A549 (cell line): ENCODE data around the gene SLC35F3. TPM values are rescaled to one million over a fixed set of nuclear protein-coding genes. Genes with fewer than 3 reads are reported as not detected.

Experiments used
- ATAC-seq, 2 experiments: fragments of 200-7000 bp in 1 of 2; fragments of >200 bp in 1 of 2; cut with Nextera tagmentation in 1 of 2; cut with Tn5 transposase in 1 of 2; 3 replicates each; pipeline versions ENCODE4 v1.8.0 to v1.9.1; 2018 to 2020; ENCODE audit warnings: mild to moderate bottlenecking in 1 of 2, moderate library complexity in 1 of 2
- CTCF ChIA-PET: fragments of 300-600 bp; sonication (Branson Sonifier 250); formaldehyde crosslinking; extraction: SDS; loops from one replicate; lab custom pipeline; 2021; ENCODE audit warnings: antibody characterized with exemption, inconsistent platforms; lab: Yijun Ruan, JAX
- POLR2A ChIA-PET: fragments of 350-600 bp; formaldehyde crosslinking; extraction: SDS; loops from one replicate; lab custom pipeline; 2021; ENCODE audit warnings: antibody characterized with exemption, inconsistent platforms; lab: Yijun Ruan, JAX
- DNase-seq, 2 experiments: peaks; one replicate each; pipeline versions ENCODE4 v3.0.0 to v3.0.0-alpha.2; 2011 to 2016; ENCODE audit warnings: low read depth in 1 of 2, low spot score in 1 of 2
- FAIRE-seq: peaks from 2 replicates; lab custom pipeline; 2011; peaks lifted over from hg19 to GRCh38; lab: Jason Lieb, UNC
- H3K27ac ChIP-seq, 2 experiments: fragments of >200 bp; sonication (Bioruptor Twin); formaldehyde crosslinking; 3 replicates each; pipeline ENCODE4 v1.5.1; 2016 to 2017
- H3K4me1 ChIP-seq: fragments of >200 bp; sonication (Bioruptor Twin); formaldehyde crosslinking; 3 replicates; pipeline ENCODE4 v1.6.1; 2016
- H3K4me2 ChIP-seq: fragments of >200 bp; sonication (Bioruptor Twin); formaldehyde crosslinking; 3 replicates; pipeline ENCODE4 v1.6.1; 2016
- H3K4me3 ChIP-seq: fragments of >200 bp; sonication (Bioruptor Twin); formaldehyde crosslinking; 3 replicates; pipeline ENCODE4 v1.5.1; 2016
- H3K9me3 ChIP-seq: fragments of >200 bp; sonication (Bioruptor Twin); formaldehyde crosslinking; 3 replicates; pipeline ENCODE4 v1.6.1; 2016
- ESRRA ChIP-seq: fragments of 150-350 bp; IDR thresholded peaks from 2 replicates; pipeline ENCODE4 v1.6.1; 2014; ENCODE audit warnings: mild to moderate bottlenecking, low read length, borderline replicate concordance
- FOSB ChIP-seq: fragments of 250-450 bp; sonication (Bioruptor Pico); IDR thresholded peaks from 2 replicates; pipeline ENCODE4 v1.5.0; 2020; ENCODE audit warnings: mild to moderate bottlenecking, moderate library complexity
- FOSL2 ChIP-seq, 2 experiments: fragments of 450-650 bp in 1 of 2; fragments of >200 bp in 1 of 2; sonication (Bioruptor Twin) in 1 of 2; formaldehyde crosslinking; IDR thresholded peaks; 2 replicates each; pipeline versions ENCODE4 v1.5.0 to v1.6.1; 2016 to 2020; ENCODE audit warnings: mild to moderate bottlenecking in 1 of 2, moderate library complexity in 1 of 2
- FOXS1 ChIP-seq: fragments of 250-450 bp; sonication (Bioruptor Pico); IDR thresholded peaks from 2 replicates; pipeline ENCODE4 v1.5.0; 2020; ENCODE audit warnings: mild to moderate bottlenecking, moderate library complexity
- GATA3 ChIP-seq: IDR thresholded peaks from 2 replicates; pipeline ENCODE4 v1.6.1; 2012; ENCODE audit warnings: borderline replicate concordance
- HEYL ChIP-seq: fragments of 250-450 bp; sonication (Bioruptor Pico); IDR thresholded peaks from 2 replicates; pipeline ENCODE4 v1.8.0; 2021; ENCODE audit warnings: mild to moderate bottlenecking, moderate library complexity
- HOXA7 ChIP-seq: fragments of 250-450 bp; sonication (Bioruptor Pico); IDR thresholded peaks from 2 replicates; pipeline ENCODE4 v1.5.0; 2020; ENCODE audit warnings: mild to moderate bottlenecking, moderate library complexity
- HOXB13 ChIP-seq: fragments of 250-450 bp; sonication (Bioruptor Pico); IDR thresholded peaks from 2 replicates; pipeline ENCODE4 v1.5.0; 2020; ENCODE audit warnings: low read depth, mild to moderate bottlenecking, moderate library complexity
- JUN ChIP-seq, 2 experiments: fragments of >200 bp; sonication (Bioruptor Twin); formaldehyde crosslinking; IDR thresholded peaks; 2 replicates in 1 of 2; 3 replicates in 1 of 2; pipeline ENCODE4 v1.6.1; 2016 to 2017
- KDM1A ChIP-seq: fragments of 200-600 bp; sonication (generic); IDR thresholded peaks from 2 replicates; pipeline ENCODE4 v1.6.1; 2016; ENCODE audit warnings: low read depth, mild to moderate bottlenecking
- MAFK ChIP-seq: fragments of 450-650 bp; IDR thresholded peaks from 2 replicates; pipeline ENCODE4 v1.6.1; 2014; ENCODE audit not compliant: partially characterized antibody
- NPAS2 ChIP-seq: fragments of 250-450 bp; sonication (Bioruptor Pico); IDR thresholded peaks from 2 replicates; pipeline ENCODE4 v1.8.0; 2022; ENCODE audit warnings: mild to moderate bottlenecking, moderate library complexity, borderline replicate concordance
- NR3C1 ChIP-seq: fragments of >200 bp; sonication (Bioruptor Twin); formaldehyde crosslinking; IDR thresholded peaks from 3 replicates; pipeline ENCODE4 v1.6.1; 2017
- POLR2A ChIP-seq: IDR thresholded peaks from 2 replicates; pipeline ENCODE4 v1.6.1; 2012; ENCODE audit warnings: mild to moderate bottlenecking, low read length
- POLR2AphosphoS2 ChIP-seq: conservative IDR thresholded peaks from 2 replicates; pipeline ENCODE4 v1.6.1; 2012; ENCODE audit warnings: low read length, improper control_type of control experiment, inconsistent platforms
- RFX5 ChIP-seq: fragments of 450-650 bp; IDR thresholded peaks from 2 replicates; pipeline ENCODE4 v1.7.1; 2014; ENCODE audit warnings: antibody characterized with exemption, mild to moderate bottlenecking, moderate library complexity
- TP53 ChIP-seq: fragments of 250-450 bp; sonication (Bioruptor Pico); IDR thresholded peaks from 2 replicates; pipeline ENCODE4 v1.5.0; 2021; ENCODE audit warnings: mild to moderate bottlenecking, moderate library complexity
- ZC3H11A ChIP-seq: fragments of 450-650 bp; IDR thresholded peaks from 2 replicates; pipeline ENCODE4 v1.6.1; 2014; ENCODE audit warnings: antibody characterized with exemption, mild to moderate bottlenecking
- ZFP36 ChIP-seq: fragments of 450-650 bp; IDR thresholded peaks from 2 replicates; pipeline ENCODE4 v1.6.1; 2014; ENCODE audit warnings: borderline replicate concordance; ENCODE audit not compliant: partially characterized antibody
- ZNF302 ChIP-seq: fragments of 250-450 bp; sonication (Bioruptor Pico); IDR thresholded peaks from 2 replicates; pipeline ENCODE4 v1.9.0; 2021; ENCODE audit warnings: inconsistent platforms, mild to moderate bottlenecking, moderate library complexity
- WGBS: methylation state at CpG from one replicate; pipeline ENCODE4 v1.1.6; 2017; ENCODE audit errors: missing lambda C conversion rate; 5-methylcytosine and 5-hydroxymethylcytosine counted together
- polyA plus RNA-seq, 4 experiments: library from polyadenylated mRNA; depleted of rRNA in 3 of 4; stranded (reverse); fragments of >200 nt; fragmentation: RNase III in 1 of 4; extraction: RNeasy Plus Mini Kit Qiagen cat#74134 plus additional on column Dnase treatment in 1 of 4; gene quantifications; 2 replicates in 3 of 4; 3 replicates in 1 of 4; pipeline ENCODE4 v1.2.3, GENCODE V29; 2011 to 2017
- TF ChIP-seq, protein P1 (sequence below): fragments of >200 bp; sonication (Bioruptor Twin); formaldehyde crosslinking; IDR thresholded peaks from 2 replicates; pipeline ENCODE4 v1.6.1; 2016
- TF ChIP-seq, protein P2 (sequence below): fragments of >200 bp; sonication (Bioruptor Twin); formaldehyde crosslinking; IDR thresholded peaks from 3 replicates; pipeline ENCODE4 v1.6.1; 2016
- TF ChIP-seq, protein P3 (sequence below): fragments of 450-650 bp; IDR thresholded peaks from 2 replicates; pipeline ENCODE4 v1.6.1; 2014; ENCODE audit warnings: antibody characterized with exemption

SLC35F3 gene
- polyA plus RNA-seq, 2 of the 4 experiments (the other 2 are of a cell fraction), result 5.5 to 7.8 TPM

DNA sequence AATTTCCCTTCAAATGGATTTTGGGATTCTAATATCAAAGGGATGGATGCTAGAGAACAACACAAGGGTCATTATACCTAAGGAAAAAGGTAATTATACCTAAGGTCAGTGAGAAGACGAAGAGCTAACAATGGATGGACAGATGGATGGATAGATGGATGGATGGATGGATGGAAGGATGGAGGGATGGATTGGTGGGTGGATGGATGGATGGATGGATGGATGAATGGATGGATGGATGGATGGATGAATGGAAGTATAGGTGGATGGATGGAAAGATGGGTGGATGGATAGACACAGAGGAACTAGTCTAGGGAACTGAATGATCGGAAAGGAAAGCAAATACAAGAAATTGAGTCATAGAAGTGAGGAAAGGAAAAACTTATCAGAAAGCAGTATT lies 34.0 kb downstream of the SLC35F3 start:
- Histone ChIP-seq H3K4me3 (no peak overlapping the region), H3K27ac (no peak overlapping the region), H3K4me2 (no peak overlapping the region), H3K9me3 (no peaks in the 10 kb centered on the region), H3K4me1 (0 out of 3 replicates have a peak, but pooled peaks cover 4% of the 10 kb centered on the region)
- DNase-seq (no peak), FAIRE-seq (no peak), ATAC-seq (no peak)
- ChIA-PET CTCF (interaction anchor here (0.8 to 1.2 kb wide), 2 partner anchors 175 to 634 kb away, joined by 3 read pairs; no protein-coding TSS in a partner anchor), POLR2A (no interaction called here)
- TF ChIP-seq HOXB13 (CRISPR knock-in tag) (no peak), FOSL2 (IDR thresholded peaks at IDR 0.05) (no peak), FOSL2 (CRISPR knock-in tag; IDR thresholded peaks at IDR 0.05) (no peak), JUN (IDR thresholded peaks at IDR 0.05) (no peak), POLR2A (no peak)
- WGBS, result 93% methylated on average over 2 of the region's 2 CpGs

DNA sequence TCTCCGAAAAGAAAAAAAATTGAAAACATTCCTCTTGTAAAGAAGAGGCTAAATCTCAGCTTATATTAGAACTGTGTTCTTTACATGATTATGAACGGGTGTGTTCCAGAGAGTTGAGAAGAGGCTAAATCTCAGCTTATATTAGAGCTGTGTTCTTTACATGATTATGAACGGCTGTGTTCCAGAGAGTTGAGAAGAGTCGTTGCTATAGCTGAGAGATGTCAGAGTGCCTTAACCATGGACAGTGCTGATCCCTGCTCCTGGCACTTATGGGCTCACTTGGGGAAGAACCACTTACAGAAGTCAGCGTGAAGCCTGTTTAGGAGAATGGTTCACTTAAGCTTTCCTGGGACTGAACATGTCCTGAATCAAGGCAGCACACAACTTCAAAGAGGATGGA lies 35.0 kb downstream of the SLC35F3 start:
- FAIRE-seq (no peak), DNase-seq (no peak)
- no peak overlapping the region for H3K27ac ChIP-seq
- no peak overlapping the region for H3K4me3 ChIP-seq
- H3K4me1 ChIP-seq, result peaks cover 7% of the 10 kb centered on the region; the same call in 1 of the 3 replicates
- WGBS, result 86% methylated on average over 5 of the region's 5 CpGs
- H3K4me2 ChIP-seq, result no peak overlapping the region
- POLR2A ChIA-PET, result no interaction called here
- CTCF ChIA-PET, result interaction anchor here (0.6 to 1.2 kb wide), 2 partner anchors 635 to 1232 kb away, joined by 3 to 5 read pairs; no protein-coding TSS in a partner anchor
- TF ChIP-seq KDM1A, result no peak
- TF ChIP-seq, all 56 proteins: peak for 0
- no peak for ATAC-seq
- no peaks in the 10 kb centered on the region for H3K9me3 ChIP-seq

DNA sequence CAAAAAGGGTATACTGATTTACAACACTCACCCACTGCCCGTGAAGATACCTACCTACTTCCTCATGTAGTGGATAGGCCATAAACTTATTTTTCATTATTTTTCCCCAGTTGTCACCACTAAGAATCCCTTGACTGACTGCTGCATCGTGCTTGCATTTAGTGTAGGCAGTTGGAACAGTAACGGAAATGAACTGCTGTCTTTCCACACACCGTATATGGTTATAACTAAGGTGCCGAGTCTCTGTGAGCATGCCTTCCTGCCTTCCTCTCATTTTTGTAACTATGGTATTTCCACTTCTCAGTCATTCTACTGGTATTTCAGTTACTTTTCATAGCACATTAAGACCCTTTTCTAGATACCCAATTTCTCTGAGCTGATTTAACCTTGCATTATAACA lies 36.4 kb downstream of the SLC35F3 start:
- H3K9me3 ChIP-seq, result no peaks in the 10 kb centered on the region
- H3K4me3 ChIP-seq, result no peak overlapping the region
- no peak for ATAC-seq
- no peak overlapping the region for H3K4me2 ChIP-seq
- FAIRE-seq, result no peak
- H3K4me1 ChIP-seq, result peaks cover 18% of the 10 kb centered on the region
- CTCF ChIA-PET, result no interaction called here
- no peak for TF ChIP-seq GATA3
- TF ChIP-seq HOXB13 (CRISPR knock-in tag), result no peak
- TF ChIP-seq NPAS2 (CRISPR knock-in tag), result no peak
- TF ChIP-seq, protein P1, sequence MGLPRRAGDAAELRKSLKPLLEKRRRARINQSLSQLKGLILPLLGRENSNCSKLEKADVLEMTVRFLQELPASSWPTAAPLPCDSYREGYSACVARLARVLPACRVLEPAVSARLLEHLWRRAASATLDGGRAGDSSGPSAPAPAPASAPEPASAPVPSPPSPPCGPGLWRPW, result no peak
- TF ChIP-seq MAFK, result no peak
- TF ChIP-seq HOXA7 (CRISPR knock-in tag), result no peak
- no peak for TF ChIP-seq ZFP36
- no peak for TF ChIP-seq ZC3H11A
- no peak for TF ChIP-seq JUN (IDR thresholded peaks at IDR 0.05)
- no peak for TF ChIP-seq FOXS1 (CRISPR knock-in tag)
- no peak for TF ChIP-seq ZNF302 (CRISPR knock-in tag)
- TF ChIP-seq RFX5, result no peak
- TF ChIP-seq HEYL (CRISPR knock-in tag), result no peak
- WGBS, result 86% methylated on average over 5 of the region's 5 CpGs
- no peak for DNase-seq
- H3K27ac ChIP-seq, result no peak overlapping the region
- POLR2A ChIA-PET, result no interaction called here

DNA sequence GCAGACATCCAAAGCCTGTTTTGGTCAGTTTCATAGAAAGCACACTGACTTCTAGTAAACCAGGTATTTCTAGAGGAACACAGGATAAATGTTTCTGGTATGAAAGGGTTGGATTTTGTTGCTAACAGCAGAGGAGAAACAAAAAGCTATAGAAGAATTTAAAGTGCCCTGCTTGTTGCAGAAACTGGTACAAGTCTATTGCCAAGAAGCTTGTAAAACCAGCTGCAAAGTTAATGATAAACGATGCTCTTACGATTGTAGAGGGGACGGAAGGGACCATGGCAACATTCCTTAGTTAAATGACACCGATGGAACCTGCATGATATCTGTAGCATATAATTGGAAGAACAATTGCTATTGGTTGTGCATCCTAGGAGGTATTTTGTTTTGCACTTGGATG lies 40.1 kb downstream of the SLC35F3 start:
- ATAC-seq (no peak), FAIRE-seq (no peak), DNase-seq (no peak)
- TF ChIP-seq ESRRA, result no peak
- TF ChIP-seq, protein P1, result no peak
- ChIA-PET CTCF (interaction anchor here (1.0 to 1.5 kb wide), 2 partner anchors 29 to 503 kb away, joined by 3 read pairs; no protein-coding TSS in a partner anchor), POLR2A (no interaction called here)
- WGBS, result 39% methylated on average over 4 of the region's 4 CpGs
- peaks cover 19% of the 10 kb centered on the region for H3K4me1 ChIP-seq
- H3K9me3 ChIP-seq, result no peaks in the 10 kb centered on the region
- H3K4me3 ChIP-seq, result no peak overlapping the region
- H3K27ac ChIP-seq, result no peak overlapping the region
- 0 out of 3 replicates have a peak overlapping the region, but pooled peaks have one; percentile 9 for H3K4me2 ChIP-seq

DNA sequence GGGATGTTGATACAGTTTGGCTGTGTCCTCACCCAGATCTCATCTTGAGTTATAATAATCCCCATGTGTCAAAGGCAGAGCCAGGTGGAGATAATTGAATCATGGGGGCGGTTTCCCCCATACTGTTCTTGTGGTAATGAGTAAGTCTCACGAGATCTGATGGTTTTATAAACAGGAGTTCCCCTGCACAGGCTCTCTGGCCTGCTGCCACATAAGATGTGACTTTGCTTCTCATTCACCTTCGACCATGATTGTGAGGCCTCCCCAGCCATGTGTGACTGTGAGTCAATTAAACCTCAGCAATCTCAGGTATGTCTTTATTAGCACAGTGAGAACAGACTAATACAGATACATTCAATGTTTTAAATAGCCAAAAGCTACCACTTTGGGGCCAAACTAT lies 41.1 kb downstream of the SLC35F3 start:
- 36% methylated on average over 3 of the region's 3 CpGs for WGBS
- no peak overlapping the region for H3K4me3 ChIP-seq
- no peak overlapping the region for H3K27ac ChIP-seq
- POLR2A ChIA-PET, result no interaction called here
- no peaks in the 10 kb centered on the region for H3K9me3 ChIP-seq
- peaks cover 19% of the 10 kb centered on the region for H3K4me1 ChIP-seq
- DNase-seq (peak in 1 of 2 experiments; percentile 14), ATAC-seq (no peak), FAIRE-seq (no peak)
- CTCF ChIA-PET, result interaction anchor here (1.6 kb wide), 1 partner anchor 41 kb away, joined by 6 read pairs; the partner anchor contains the start of gene SLC35F3
- no peak for TF ChIP-seq POLR2AphosphoS2
- TF ChIP-seq TP53 (CRISPR knock-in tag), result no peak
- no peak for TF ChIP-seq KDM1A
- no peak for TF ChIP-seq FOSB (CRISPR knock-in tag)
- TF ChIP-seq GATA3, result no peak
- TF ChIP-seq, protein P2, sequence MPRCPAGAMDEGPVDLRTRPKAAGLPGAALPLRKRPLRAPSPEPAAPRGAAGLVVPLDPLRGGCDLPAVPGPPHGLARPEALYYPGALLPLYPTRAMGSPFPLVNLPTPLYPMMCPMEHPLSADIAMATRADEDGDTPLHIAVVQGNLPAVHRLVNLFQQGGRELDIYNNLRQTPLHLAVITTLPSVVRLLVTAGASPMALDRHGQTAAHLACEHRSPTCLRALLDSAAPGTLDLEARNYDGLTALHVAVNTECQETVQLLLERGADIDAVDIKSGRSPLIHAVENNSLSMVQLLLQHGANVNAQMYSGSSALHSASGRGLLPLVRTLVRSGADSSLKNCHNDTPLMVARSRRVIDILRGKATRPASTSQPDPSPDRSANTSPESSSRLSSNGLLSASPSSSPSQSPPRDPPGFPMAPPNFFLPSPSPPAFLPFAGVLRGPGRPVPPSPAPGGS, result no peak
- no peak for TF ChIP-seq ZNF302 (CRISPR knock-in tag)
- TF ChIP-seq NR3C1, result no peak
- TF ChIP-seq, protein P3, sequence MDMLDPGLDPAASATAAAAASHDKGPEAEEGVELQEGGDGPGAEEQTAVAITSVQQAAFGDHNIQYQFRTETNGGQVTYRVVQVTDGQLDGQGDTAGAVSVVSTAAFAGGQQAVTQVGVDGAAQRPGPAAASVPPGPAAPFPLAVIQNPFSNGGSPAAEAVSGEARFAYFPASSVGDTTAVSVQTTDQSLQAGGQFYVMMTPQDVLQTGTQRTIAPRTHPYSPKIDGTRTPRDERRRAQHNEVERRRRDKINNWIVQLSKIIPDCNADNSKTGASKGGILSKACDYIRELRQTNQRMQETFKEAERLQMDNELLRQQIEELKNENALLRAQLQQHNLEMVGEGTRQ, result no peak
- no peak for TF ChIP-seq JUN (IDR thresholded peaks at IDR 0.05)
- 0 out of 3 replicates have a peak overlapping the region, but pooled peaks have one; percentile 5 for H3K4me2 ChIP-seq
